ENCODE measurements around the gene ZDHHC6. TPM values are rescaled to one million over a fixed set of nuclear protein-coding genes. Genes with fewer than 3 reads are reported as not detected.

Gene ZDHHC6
- total RNA-seq, 2 experiments from 2014 or later: 36.6 to 37.6 TPM

- DNase-seq (no peak), ATAC-seq (no peak)
- H3K9me3 Mint-ChIP-seq: no peaks in the 10 kb centered on the region
- no peak overlapping the region for H3K4me3 Mint-ChIP-seq
- no peak for TF ChIP-seq CTCF (IDR thresholded peaks at IDR 0.05)
- peaks cover 38% of the 10 kb centered on the region for H3K36me3 Mint-ChIP-seq (ENCODE audit: low read depth)
- ChIA-PET CTCF (interaction anchor here (2.5 kb wide), 1 partner anchor 33 kb away, joined by 10 read pairs; no protein-coding TSS in a partner anchor), POLR2A (interaction anchor here (1.3 kb wide), 1 partner anchor 9 kb away, joined by 4 read pairs; the partner anchor contains the start of gene VTI1A)
- intact Hi-C loops (cut with micrococcal nuclease): no loop called here
- no peak overlapping the region for H3K27ac Mint-ChIP-seq
- H3K27me3 Mint-ChIP-seq: no peaks in the 10 kb centered on the region
- peaks cover 11% of the 10 kb centered on the region for H3K4me1 Mint-ChIP-seq (ENCODE audit: low read depth)
Measured at GRCh38 chr10:112438356-112438755, 8.4 kb downstream of the ZDHHC6 start.

GRCh38 chr10:112434988-112435619 is 11.6 kb downstream of the ZDHHC6 start:
- intact Hi-C loops (cut with micrococcal nuclease): no loop called here
- TF ChIP-seq CTCF (IDR thresholded peaks at IDR 0.05): peak; percentile 61
- Mint-ChIP-seq H3K4me3 (no peak overlapping the region), H3K9me3 (no peaks in the 10 kb centered on the region), H3K4me1 (ENCODE audit: low read depth) (no peaks in the 10 kb centered on the region), H3K36me3 (ENCODE audit: low read depth) (peaks cover 27% of the 10 kb centered on the region), H3K27ac (no peak overlapping the region), H3K27me3 (no peaks in the 10 kb centered on the region)
- ChIA-PET CTCF (interaction anchor here (0.6 to 2.5 kb wide), 25 partner anchors 9 to 298 kb away, joined by 3 to 9 read pairs (median 4); partner anchors contain the start of genes VTI1A and ZDHHC6), POLR2A (no interaction called here)
- DNase-seq (no peak), ATAC-seq (no peak)

- no peak overlapping the region for H3K4me3 Mint-ChIP-seq
- H3K36me3 Mint-ChIP-seq (ENCODE audit: low read depth): peaks cover 34% of the 10 kb centered on the region
- H3K27me3 Mint-ChIP-seq: no peaks in the 10 kb centered on the region
- intact Hi-C loops (cut with micrococcal nuclease): no loop called here
- no peaks in the 10 kb centered on the region for H3K9me3 Mint-ChIP-seq
- ChIA-PET CTCF (interaction anchor here (1.8 to 2.7 kb wide), 2 partner anchors 10 to 39 kb away, joined by 4 to 11 read pairs; no protein-coding TSS in a partner anchor), POLR2A (no interaction called here)
- ATAC-seq (no peak), DNase-seq (no peak)
- no peak for TF ChIP-seq CTCF (IDR thresholded peaks at IDR 0.05)
- no peak overlapping the region for H3K27ac Mint-ChIP-seq
- H3K4me1 Mint-ChIP-seq (ENCODE audit: low read depth): no peaks in the 10 kb centered on the region
Measured at GRCh38 chr10:112433136-112433535, 13.6 kb downstream of the ZDHHC6 start.

- no peak for DNase-seq
- ChIA-PET CTCF (interaction anchor here (0.7 to 1.1 kb wide), 2 partner anchors 11 to 42 kb away, joined by 3 read pairs; no protein-coding TSS in a partner anchor), POLR2A (interaction anchor here (0.5 to 1.4 kb wide), 3 partner anchors 11 to 32 kb away, joined by 3 to 5 read pairs (median 3); no protein-coding TSS in a partner anchor)
- H3K27me3 Mint-ChIP-seq: no peaks in the 10 kb centered on the region
- peaks cover 38% of the 10 kb centered on the region for H3K36me3 Mint-ChIP-seq (ENCODE audit: low read depth)
- no peaks in the 10 kb centered on the region for H3K4me1 Mint-ChIP-seq (ENCODE audit: low read depth)
- H3K4me3 Mint-ChIP-seq: no peak overlapping the region
- no peak for TF ChIP-seq CTCF (IDR thresholded peaks at IDR 0.05)
- peak overlapping the region; percentile 77 for H3K27ac Mint-ChIP-seq
- ATAC-seq: no peak
- H3K9me3 Mint-ChIP-seq: no peaks in the 10 kb centered on the region
- intact Hi-C loops (cut with micrococcal nuclease): no loop called here
Measured at GRCh38 chr10:112429654-112430230, 17.0 kb downstream of the ZDHHC6 start.

GRCh38 chr10:112429147-112429546 is 17.6 kb downstream of the ZDHHC6 start:
- intact Hi-C loops (cut with micrococcal nuclease): no loop called here
- ChIA-PET POLR2A (interaction anchor here (0.5 to 1.3 kb wide), 2 partner anchors 13 to 32 kb away, joined by 3 to 5 read pairs; no protein-coding TSS in a partner anchor), CTCF (interaction anchor here (1.1 kb wide), 1 partner anchor 43 kb away, joined by 3 read pairs; no protein-coding TSS in a partner anchor)
- no peaks in the 10 kb centered on the region for H3K9me3 Mint-ChIP-seq
- no peak overlapping the region for H3K4me3 Mint-ChIP-seq
- no peak for DNase-seq
- ATAC-seq: no peak
- peaks cover 34% of the 10 kb centered on the region for H3K36me3 Mint-ChIP-seq (ENCODE audit: low read depth)
- TF ChIP-seq CTCF (IDR thresholded peaks at IDR 0.05): no peak
- peak overlapping the region; percentile 77 for H3K27ac Mint-ChIP-seq
- H3K27me3 Mint-ChIP-seq: no peaks in the 10 kb centered on the region
- H3K4me1 Mint-ChIP-seq (ENCODE audit: low read depth): no peaks in the 10 kb centered on the region

Measured in activated CD8-positive, alpha-beta T cell treated with anti-CD3 and anti-CD28 coated beads for 36 hours (primary cell).